B cell (primary cell): Measurements from ENCODE around the gene RAB4A. TPM values are rescaled to one million over a fixed set of nuclear protein-coding genes. Genes with fewer than 3 reads are reported as not detected.

Experiments
- ATAC-seq: fragments of 200-7000 bp; cut with Tn5 transposase; one replicate; pipeline ENCODE4 v1.10.0; 2021; ENCODE audit warnings: low read depth, mild to moderate bottlenecking, moderate number of reproducible peaks, moderate library complexity
- CTCF ChIA-PET: fragments of 350-600 bp; sonication (Branson Sonifier 250); formaldehyde crosslinking; loops from one replicate; lab custom pipeline; 2021; ENCODE audit warnings: antibody characterized with exemption, inconsistent platforms; lab: Charles Lee
- POLR2A ChIA-PET: fragments of 350-600 bp; sonication (Branson Sonifier 250); formaldehyde crosslinking; loops from one replicate; lab custom pipeline; 2021; ENCODE audit warnings: antibody characterized with exemption; lab: Charles Lee
- DNase-seq: peaks from one replicate; pipeline ENCODE4 v3.0.0; 2013
- H2AFZ ChIP-seq: 2 replicates; pipeline ENCODE4 v1.6.1; 2012; ENCODE audit warnings: mild to moderate bottlenecking, low read depth, low read length; ENCODE audit not compliant: insufficient read depth, poor library complexity, severe bottlenecking
- H3K27ac ChIP-seq, 2 donors: 1 replicate in 1 of 2; 2 replicates in 1 of 2; pipeline ENCODE4 v1.5.1; 2012 to 2013; ENCODE audit warnings: low read length in 2 of 2, mild to moderate bottlenecking in 2 of 2, moderate library complexity in 1 of 2
- H3K27me3 ChIP-seq, 4 experiments: fragments of 200-600 bp in 1 of 4; sonication (generic) in 1 of 4; replicated peaks in 1 of 4; 1 replicate in 2 of 4; 2 replicates in 2 of 4; pipeline versions ENCODE4 v1.6.1 to v1.7.0; 2013 to 2016; ENCODE audit warnings: low read length in 3 of 4, mild to moderate bottlenecking in 2 of 4, mixed read lengths in 1 of 4, moderate library complexity in 1 of 4; ENCODE audit not compliant: insufficient read depth in 4 of 4, control insufficient read depth in 3 of 4; ENCODE audit errors: control extremely low read depth in 1 of 4
- H3K36me3 ChIP-seq, 2 experiments: replicated peaks in 1 of 2; 1 replicate in 1 of 2; 2 replicates in 1 of 2; pipeline versions ENCODE4 v1.6.1 to v1.7.1; 2013; ENCODE audit warnings: low read length in 1 of 2; ENCODE audit not compliant: insufficient read depth in 2 of 2, control insufficient read depth in 1 of 2; ENCODE audit errors: control extremely low read depth in 1 of 2, extremely low read depth in 1 of 2
- H3K4me1 ChIP-seq, 2 donors: fragments of 200-600 bp in 1 of 2; sonication (generic) in 1 of 2; 1 replicate in 1 of 2; 2 replicates in 1 of 2; pipeline versions ENCODE4 v1.5.1 to v1.6.1; 2013 to 2017; ENCODE audit warnings: low read length in 2 of 2; ENCODE audit not compliant: control insufficient read depth in 2 of 2, insufficient read depth in 2 of 2
- H3K4me2 ChIP-seq: replicated peaks from 2 replicates; pipeline ENCODE3; 2012; ENCODE audit warnings: mild to moderate bottlenecking, low read depth, low read length; ENCODE audit not compliant: poor library complexity, severe bottlenecking
- H3K4me3 ChIP-seq, 5 experiments: fragments of 200-600 bp in 1 of 5; sonication (generic) in 1 of 5; 1 replicate in 3 of 5; 2 replicates in 2 of 5; pipeline versions ENCODE4 v1.5.1 to v1.7.0; 2011 to 2016; ENCODE audit warnings: low read length in 4 of 5, mild to moderate bottlenecking in 4 of 5, low read depth in 2 of 5, control low read depth in 1 of 5, moderate library complexity in 1 of 5; ENCODE audit not compliant: insufficient read depth in 1 of 5; ENCODE audit errors: control extremely low read depth in 1 of 5, extremely low read depth in 1 of 5
- H3K79me2 ChIP-seq: fragments of 200-600 bp; sonication (generic); one replicate; pipeline ENCODE4 v1.6.0; 2016; ENCODE audit warnings: low read length; ENCODE audit not compliant: control insufficient read depth, insufficient read depth
- H3K9ac ChIP-seq: fragments of 200-600 bp; sonication (generic); 2 replicates; pipeline ENCODE4 v1.6.1; 2017; ENCODE audit warnings: mild to moderate bottlenecking, low read length, moderate library complexity
- H3K9me3 ChIP-seq, 3 donors: one replicate each; pipeline versions ENCODE4 v1.6.1 to v1.7.1; 2013; ENCODE audit warnings: low read length in 2 of 3; ENCODE audit not compliant: control insufficient read depth in 2 of 3, insufficient read depth in 1 of 3; ENCODE audit errors: control extremely low read depth in 1 of 3
- H4K20me1 ChIP-seq: 2 replicates; pipeline ENCODE4 v1.6.0; 2012; ENCODE audit warnings: mild to moderate bottlenecking, low read length; ENCODE audit not compliant: insufficient read depth, control insufficient read depth, poor library complexity, severe bottlenecking
- H3K27ac Mint-ChIP-seq: one replicate; pipeline ENCODE4 v1.8.0; 2021; ENCODE audit warnings: mixed read lengths
- H3K27me3 Mint-ChIP-seq: one replicate; pipeline ENCODE4 v1.8.0; 2021; ENCODE audit warnings: mixed read lengths
- H3K4me1 Mint-ChIP-seq: one replicate; pipeline ENCODE4 v1.8.0; 2021; ENCODE audit warnings: mixed read lengths
- H3K4me3 Mint-ChIP-seq: one replicate; pipeline ENCODE4 v1.8.0; 2021; ENCODE audit warnings: mixed read lengths
- H3K9me3 Mint-ChIP-seq: one replicate; pipeline ENCODE4 v1.8.0; 2022; ENCODE audit warnings: mixed read lengths; ENCODE audit not compliant: insufficient read depth
- CTCF ChIP-seq: fragments of 200-600 bp; IDR thresholded peaks from one replicate; pipeline ENCODE4 v1.8.0; 2022; ENCODE audit warnings: antibody characterized with exemption, mild to moderate bottlenecking
- EZH2 ChIP-seq: IDR thresholded peaks from 2 replicates; pipeline ENCODE4 v1.6.1; 2012; ENCODE audit warnings: borderline replicate concordance, low read depth, mild to moderate bottlenecking, moderate library complexity, low read length; ENCODE audit not compliant: insufficient read depth, poor library complexity, severe bottlenecking
- WGBS: methylation state at CpG from one replicate; pipeline ENCODE4 v1.1.5; 2013; ENCODE audit warnings: missing lambda C conversion rate; ENCODE audit not compliant: insufficient coverage; 5-methylcytosine and 5-hydroxymethylcytosine counted together
- intact Hi-C: fragments of 100-400 bp; cut with micrococcal nuclease; formaldehyde crosslinking; loops from one replicate; pipeline ENCODE4 v1.10.0; 2022
- polyA plus RNA-seq: library from polyadenylated mRNA; depleted of rRNA; stranded (reverse); fragments of >200 nt; gene quantifications from 2 replicates; pipeline ENCODE4 v1.2.3, GENCODE V29; 2012
- total RNA-seq, 2 donors: library from RNA; stranded (reverse); fragments of 120-200 nt in 1 of 2; gene quantifications; 1 replicate in 1 of 2; 2 replicates in 1 of 2; pipeline versions ENCODE4 v1.2.3 to v1.2.4, GENCODE V29; 2013 to 2022

RAB4A gene
- total and polyA plus RNA-seq, 2 donors (not counting 1 experiment from before 2014, with no cell fraction given), result 14.7 to 49.7 TPM

GRCh38 chr1:229316166-229316565 lies 45.3 kb downstream of the RAB4A start:
- Histone ChIP-seq H3K36me3 (no peaks in the 10 kb centered on the region), H4K20me1 (no peaks in the 10 kb centered on the region), H3K4me3 (no peak overlapping the region), H2AFZ (no peak overlapping the region), H3K27ac (no peak overlapping the region), H3K27me3 (no peaks in the 10 kb centered on the region), H3K4me2 (no peak overlapping the region), H3K4me1 (no peaks in the 10 kb centered on the region), H3K9me3 (no peaks in the 10 kb centered on the region), H3K79me2 (no peaks in the 10 kb centered on the region), H3K9ac (no peak overlapping the region)
- WGBS, result no CpG with 5 or more reads among the region's 2 CpGs
- H3K9me3 Mint-ChIP-seq, result no peaks in the 10 kb centered on the region
- H3K27ac Mint-ChIP-seq, result no peak overlapping the region
- ChIA-PET POLR2A (no interaction called here), CTCF (interaction anchor here (1.1 kb wide), 1 partner anchor 15 kb away, joined by 3 read pairs; no protein-coding TSS in a partner anchor)
- no peaks in the 10 kb centered on the region for H3K4me1 Mint-ChIP-seq
- TF ChIP-seq EZH2 (no peak), CTCF (no peak)
- ATAC-seq (no peak), DNase-seq (no peak)
- no peaks in the 10 kb centered on the region for H3K27me3 Mint-ChIP-seq
- intact Hi-C loops, result no loop called here
- H3K4me3 Mint-ChIP-seq, result no peak overlapping the region

- Histone ChIP-seq H4K20me1 (no peaks in the 10 kb centered on the region), H3K27ac (no peak overlapping the region), H3K4me3 (no peak overlapping the region), H3K36me3 (peaks cover 0 to 7% of the 10 kb centered on the region in 2 experiments), H3K9ac (no peak overlapping the region), H3K27me3 (no peaks in the 10 kb centered on the region), H3K4me2 (no peak overlapping the region), H2AFZ (no peak overlapping the region), H3K79me2 (no peaks in the 10 kb centered on the region), H3K9me3 (no peaks in the 10 kb centered on the region), H3K4me1 (no peaks in the 10 kb centered on the region)
- intact Hi-C loops, result no loop called here
- Mint-ChIP-seq H3K4me3 (no peak overlapping the region), H3K4me1 (no peaks in the 10 kb centered on the region), H3K27me3 (no peaks in the 10 kb centered on the region), H3K27ac (no peak overlapping the region), H3K9me3 (no peaks in the 10 kb centered on the region)
- 96% methylated on average over 3 of the region's 4 CpGs for WGBS
- ChIA-PET POLR2A (no interaction called here), CTCF (no interaction called here)
- ATAC-seq, result no peak
- no peak for DNase-seq
- TF ChIP-seq CTCF (no peak), EZH2 (no peak)
Measured at GRCh38 chr1:229318056-229318455, 47.1 kb downstream of the RAB4A start.
